ENCODE data around the gene DCAF17.

DNA sequence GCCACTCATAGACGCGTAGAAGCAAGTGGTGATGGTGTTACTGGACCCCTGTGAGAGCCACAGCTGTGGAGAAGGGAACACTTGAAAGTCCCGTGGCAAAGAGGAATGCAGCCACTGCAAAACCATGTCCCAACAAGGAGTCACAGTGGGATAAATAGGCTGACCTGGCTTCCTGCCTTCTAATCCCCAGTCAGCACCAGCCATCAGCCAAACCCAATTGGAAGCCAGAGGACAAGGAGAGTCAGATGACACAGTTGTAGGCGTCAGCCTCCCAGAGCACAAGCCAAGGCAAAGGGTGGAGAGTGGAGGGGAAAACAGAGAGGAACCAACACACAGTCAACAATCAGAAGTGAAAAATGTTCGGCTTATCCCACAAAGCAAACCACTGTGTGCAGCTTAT lies 82.8 kb downstream of the DCAF17 start:
- no peak for TF ChIP-seq EP300 (IDR thresholded peaks at IDR 0.05)
- TF ChIP-seq, protein P1, sequence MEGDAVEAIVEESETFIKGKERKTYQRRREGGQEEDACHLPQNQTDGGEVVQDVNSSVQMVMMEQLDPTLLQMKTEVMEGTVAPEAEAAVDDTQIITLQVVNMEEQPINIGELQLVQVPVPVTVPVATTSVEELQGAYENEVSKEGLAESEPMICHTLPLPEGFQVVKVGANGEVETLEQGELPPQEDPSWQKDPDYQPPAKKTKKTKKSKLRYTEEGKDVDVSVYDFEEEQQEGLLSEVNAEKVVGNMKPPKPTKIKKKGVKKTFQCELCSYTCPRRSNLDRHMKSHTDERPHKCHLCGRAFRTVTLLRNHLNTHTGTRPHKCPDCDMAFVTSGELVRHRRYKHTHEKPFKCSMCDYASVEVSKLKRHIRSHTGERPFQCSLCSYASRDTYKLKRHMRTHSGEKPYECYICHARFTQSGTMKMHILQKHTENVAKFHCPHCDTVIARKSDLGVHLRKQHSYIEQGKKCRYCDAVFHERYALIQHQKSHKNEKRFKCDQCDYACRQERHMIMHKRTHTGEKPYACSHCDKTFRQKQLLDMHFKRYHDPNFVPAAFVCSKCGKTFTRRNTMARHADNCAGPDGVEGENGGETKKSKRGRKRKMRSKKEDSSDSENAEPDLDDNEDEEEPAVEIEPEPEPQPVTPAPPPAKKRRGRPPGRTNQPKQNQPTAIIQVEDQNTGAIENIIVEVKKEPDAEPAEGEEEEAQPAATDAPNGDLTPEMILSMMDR (IDR thresholded peaks at IDR 0.05), result no peak
- no peak for TF ChIP-seq POLR2A (IDR thresholded peaks at IDR 0.05; ENCODE audit: low read depth)
